Mammary microvascular endothelial cell (primary cell): Measurements from ENCODE around the gene RGS3. TPM values are rescaled to one million over a fixed set of nuclear protein-coding genes. Genes with fewer than 3 reads are reported as not detected.

Experiments used
- total RNA-seq: library from RNA; depleted of rRNA; stranded (reverse); fragments of >200 nt; gene quantifications from 2 replicates; pipeline ENCODE4 v1.2.3, GENCODE V29; 2015

RGS3 gene
- total RNA-seq, result 117 and 143 TPM in 2 replicates

DNA sequence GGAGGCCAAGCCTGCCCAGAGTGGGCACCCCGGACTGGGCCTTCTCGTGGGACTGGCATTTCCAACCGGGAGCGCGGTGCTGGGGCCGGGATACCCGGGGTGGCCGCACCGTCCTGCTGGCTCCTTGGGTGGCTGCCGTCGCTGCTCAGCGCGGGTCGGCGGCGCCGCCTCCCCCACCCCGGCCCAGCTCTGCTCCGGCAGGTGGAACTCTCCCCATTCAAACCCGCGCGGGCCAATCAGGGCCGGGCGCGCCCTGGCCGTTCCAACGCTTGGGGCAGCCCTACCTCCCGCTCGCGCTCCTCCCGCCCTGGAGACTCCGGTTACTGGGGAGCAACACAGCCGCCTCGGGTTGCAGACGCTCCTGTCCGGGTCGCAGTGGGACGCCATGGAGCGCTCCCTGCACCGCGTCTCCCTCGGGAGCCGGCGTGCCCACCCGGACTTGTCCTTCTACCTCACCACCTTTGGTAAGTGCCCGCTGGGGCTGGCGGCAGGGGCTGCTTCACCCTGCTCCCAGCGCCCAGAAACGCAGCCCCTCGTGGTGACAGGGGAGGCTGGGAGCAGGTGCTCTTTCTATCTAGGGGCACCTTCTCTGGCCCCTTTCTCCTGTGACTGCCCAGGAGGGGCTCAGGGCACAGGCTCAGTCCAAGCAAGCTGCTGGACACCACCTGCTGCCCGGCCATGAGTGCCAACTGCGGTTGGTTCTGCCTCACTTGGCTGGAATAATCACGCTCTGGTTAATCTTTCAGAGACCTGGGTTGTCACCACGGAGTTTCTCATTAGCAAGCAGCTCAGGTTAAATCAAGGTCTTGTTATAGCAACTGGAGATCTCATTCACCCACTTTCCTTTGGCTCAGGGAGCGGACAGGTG is at the start of gene RGS3:
RGS3 (plus strand) TSS at position 310 of the 868 bp plus-strand sequence; CDS start at position 386, 76 bp downstream.

Other genes starting within 250 kb of the RGS3 start
- gene FKBP15, start 242.4 kb upstream of the RGS3 start, total RNA-seq, result 22.1 and 23.5 TPM in 2 replicates
- 16.7 and 19.3 TPM in 2 replicates for gene SLC31A1, start 242.2 kb upstream of the RGS3 start, total RNA-seq
- gene CDC26, start 188.2 kb upstream of the RGS3 start, total RNA-seq, result 40.4 and 44.4 TPM in 2 replicates
- 25.2 and 26.6 TPM in 2 replicates for gene PRPF4, start 188.1 kb upstream of the RGS3 start, total RNA-seq
- gene RNF183, start 160.4 kb upstream of the RGS3 start, total RNA-seq, result not detected in 2 replicates
- 0.79 and 0.80 TPM in 2 replicates for gene WDR31, start 123.5 kb upstream of the RGS3 start, total RNA-seq
- not detected in 2 replicates for gene BSPRY, start 114.2 kb upstream of the RGS3 start, total RNA-seq
- gene HDHD3, start 86.7 kb upstream of the RGS3 start, total RNA-seq, result 10.6 and 13.3 TPM in 2 replicates
- gene ALAD, start 62.4 kb upstream of the RGS3 start, total RNA-seq, result 9.2 and 10.4 TPM in 2 replicates
- 69.5 and 77.3 TPM in 2 replicates for gene POLE3, start 53.1 kb upstream of the RGS3 start, total RNA-seq
- 0.13 and 0.39 TPM in 2 replicates for gene C9orf43, start 53.0 kb upstream of the RGS3 start, total RNA-seq